A375 (cell line): ENCODE measurements around the gene AGTR2. TPM values are rescaled to one million over a fixed set of nuclear protein-coding genes. Genes with fewer than 3 reads are reported as not detected.

ENCODE experiments used
- total RNA-seq: library from RNA; depleted of rRNA; stranded (reverse); fragments of >200 nt; shearing (Covaris generic); gene quantifications from 2 replicates; pipeline ENCODE4 v1.2.3, GENCODE V29; 2014; rRNA removed

AGTR2 gene
- not detected in 2 replicates for total RNA-seq

GRCh38 chrX:116170511-116170910 lies at the start of gene AGTR2:
Gene AGTR2 (plus strand): TSS chrX:116170744. CDS start chrX:116172281, 1,537 bp downstream.

